Thymus (tissue), 14 donors: Measurements from ENCODE around the gene MEX3A. TPM values are rescaled to one million over a fixed set of nuclear protein-coding genes. Genes with fewer than 3 reads are reported as not detected.
A peak's percentile ranks its signal among the peaks of the same experiment; 100 is the strongest.

Experiments used
- DNase-seq, 9 donors: peaks; one replicate each; pipeline ENCODE4 v3.0.0-alpha.2; 2013; ENCODE audit warnings: low spot score in 9 of 9, low read depth in 6 of 9, missing footprints in 1 of 9
- H3K27ac ChIP-seq, 2 donors: one replicate each; pipeline ENCODE4 v1.5.1; 2013; ENCODE audit warnings: control low read depth in 1 of 2, low read depth in 1 of 2, low read length in 1 of 2, mild to moderate bottlenecking in 1 of 2, moderate library complexity in 1 of 2
- H3K27me3 ChIP-seq, 2 donors: one replicate each; pipeline ENCODE4 v1.5.1; 2013; ENCODE audit warnings: low read length in 1 of 2; ENCODE audit not compliant: control insufficient read depth in 2 of 2, insufficient read depth in 1 of 2
- H3K36me3 ChIP-seq, 2 donors: one replicate each; pipeline ENCODE4 v1.5.1; 2013; ENCODE audit warnings: low read length in 1 of 2, mild to moderate bottlenecking in 1 of 2, moderate library complexity in 1 of 2; ENCODE audit not compliant: control insufficient read depth in 2 of 2, insufficient read depth in 2 of 2
- H3K4me1 ChIP-seq, 2 donors: one replicate each; pipeline ENCODE4 v1.5.1; 2013; ENCODE audit warnings: low read length in 2 of 2; ENCODE audit not compliant: control insufficient read depth in 2 of 2, insufficient read depth in 2 of 2
- H3K4me3 ChIP-seq, 2 donors: one replicate each; pipeline ENCODE4 v1.5.1; 2013; ENCODE audit warnings: low read length in 2 of 2, control low read depth in 1 of 2, mild to moderate bottlenecking in 1 of 2
- H3K9me3 ChIP-seq, 2 donors: one replicate each; pipeline ENCODE4 v1.5.1; 2013; ENCODE audit warnings: low read length in 1 of 2, mild to moderate bottlenecking in 1 of 2; ENCODE audit not compliant: control insufficient read depth in 2 of 2, insufficient read depth in 1 of 2
- WGBS: extraction: QIAGEN DNeasy Blood & Tissue Kit; methylation state at CpG from one replicate; pipeline ENCODE4 v1.1.7; 2013; 5-methylcytosine and 5-hydroxymethylcytosine counted together
- long read RNA-seq, 10 donors: transcript quantifications; one replicate each; lab custom pipeline, GENCODE V29; 2026
- polyA plus RNA-seq: library from polyadenylated mRNA; stranded (reverse); fragments of 200-250 nt; gene quantifications from one replicate; pipeline ENCODE4 v1.2.3, GENCODE V29; 2013
- total RNA-seq: library from RNA; stranded (reverse); fragments of 120-200 nt; gene quantifications from one replicate; pipeline ENCODE4 v1.2.4, GENCODE V29; 2013
- donor health status: healthy.

Gene MEX3A
- total RNA-seq (1.3 TPM), polyA plus RNA-seq (0.55 TPM)
- long read RNA-seq, donor 1 = 0 reads
- long read RNA-seq, donor 2, full-length matches to known transcripts = 3 of 3 reads
- long read RNA-seq, donor 2, partial matches to known transcripts = 0 of 3 reads
- long read RNA-seq, donor 2, other reads (novel, unspliced or antisense) = 0 of 3 reads
- long read RNA-seq, donor 3, full-length matches to known transcripts = 1 of 1 reads
- long read RNA-seq, donor 3, partial matches to known transcripts = 0 of 1 reads
- long read RNA-seq, donor 3, other reads (novel, unspliced or antisense) = 0 of 1 reads
- long read RNA-seq, donor 4 = 0 reads
- long read RNA-seq, donor 5, full-length matches to known transcripts = 3 of 3 reads
- long read RNA-seq, donor 5, partial matches to known transcripts = 0 of 3 reads
- long read RNA-seq, donor 5, other reads (novel, unspliced or antisense) = 0 of 3 reads
- long read RNA-seq, donor 6, full-length matches to known transcripts = 3 of 3 reads
- long read RNA-seq, donor 6, partial matches to known transcripts = 0 of 3 reads
- long read RNA-seq, donor 6, other reads (novel, unspliced or antisense) = 0 of 3 reads
- long read RNA-seq, donor 7, full-length matches to known transcripts = 1 of 1 reads
- long read RNA-seq, donor 7, partial matches to known transcripts = 0 of 1 reads
- long read RNA-seq, donor 7, other reads (novel, unspliced or antisense) = 0 of 1 reads
- long read RNA-seq, donor 8 = 0 reads
- long read RNA-seq, donor 9, full-length matches to known transcripts = 2 of 2 reads
- long read RNA-seq, donor 9, partial matches to known transcripts = 0 of 2 reads
- long read RNA-seq, donor 9, other reads (novel, unspliced or antisense) = 0 of 2 reads
- long read RNA-seq, donor 10, full-length matches to known transcripts = 4 of 4 reads
- long read RNA-seq, donor 10, partial matches to known transcripts = 0 of 4 reads
- long read RNA-seq, donor 10, other reads (novel, unspliced or antisense) = 0 of 4 reads

- H3K27me3 ChIP-seq = peaks cover 14 to 73% of the 10 kb centered on the region in 2 donors
- H3K27ac ChIP-seq = no peak within 1 kb of the TSS
- H3K9me3 ChIP-seq = peaks cover 0 to 3% of the 10 kb centered on the region in 2 donors
- no peaks in the 10 kb centered on the region for H3K36me3 ChIP-seq
- peak in 6 of 9 donors; percentile 32 to 74 (median 58) for DNase-seq
- WGBS = under 1% methylated on average over 62 of the region's 62 CpGs
- peak within 1 kb of the TSS; percentile 75 to 84 for H3K4me3 ChIP-seq
- peaks cover 5 to 14% of the 10 kb centered on the region in 2 donors for H3K4me1 ChIP-seq
These were observed at the start of gene MEX3A for GRCh38 chr1:156082309-156083091. Gene MEX3A, minus strand, starts transcription at chr1:156082465. Its CDS starts 467 bp downstream, at chr1:156081998.

GRCh38 chr1:156130578-156130942 is 48.3 kb upstream of the MEX3A start:
- peaks cover 0 to 36% of the 10 kb centered on the region in 2 donors for H3K27me3 ChIP-seq
- 84% methylated on average over 6 of the region's 6 CpGs for WGBS
- H3K27ac ChIP-seq = no peak overlapping the region
- no peak for DNase-seq
- H3K4me1 ChIP-seq = peaks cover 22 to 44% of the 10 kb centered on the region in 2 donors
- no peak overlapping the region for H3K4me3 ChIP-seq
- peaks cover 0 to 3% of the 10 kb centered on the region in 2 donors for H3K9me3 ChIP-seq
- no peaks in the 10 kb centered on the region for H3K36me3 ChIP-seq

- Histone ChIP-seq H3K27ac (peak overlapping the region; percentile 71 to 85), H3K4me3 (no peak overlapping the region), H3K4me1 (peaks cover 22 to 46% of the 10 kb centered on the region in 2 donors), H3K27me3 (peaks cover 0 to 36% of the 10 kb centered on the region in 2 donors), H3K36me3 (no peaks in the 10 kb centered on the region), H3K9me3 (peaks cover 0 to 3% of the 10 kb centered on the region in 2 donors)
- DNase-seq = peak in 5 of 9 donors; percentile 54 to 76 (median 67)
- WGBS = 54% methylated on average over 7 of the region's 7 CpGs
These were observed 47.7 kb upstream of the MEX3A start for GRCh38 chr1:156129687-156130577.

GRCh38 chr1:156128654-156129597 is 46.7 kb upstream of the MEX3A start:
- no peak overlapping the region for H3K4me3 ChIP-seq
- peaks cover 23 to 54% of the 10 kb centered on the region in 2 donors for H3K4me1 ChIP-seq
- H3K9me3 ChIP-seq = peaks cover 0 to 3% of the 10 kb centered on the region in 2 donors
- H3K36me3 ChIP-seq = no peaks in the 10 kb centered on the region
- H3K27ac ChIP-seq = peak overlapping the region; percentile 38 to 85
- WGBS = 77% methylated on average over 8 of the region's 8 CpGs
- no peak for DNase-seq
- peaks cover 0 to 36% of the 10 kb centered on the region in 2 donors for H3K27me3 ChIP-seq

- Histone ChIP-seq H3K4me1 (peaks cover 25 to 60% of the 10 kb centered on the region in 2 donors), H3K27me3 (peaks cover 0 to 39% of the 10 kb centered on the region in 2 donors), H3K4me3 (no peak overlapping the region), H3K9me3 (peaks cover 0 to 3% of the 10 kb centered on the region in 2 donors), H3K27ac (peak overlapping the region; percentile 38 to 85), H3K36me3 (no peaks in the 10 kb centered on the region)
- WGBS = 92% methylated on average over 2 of the region's 2 CpGs
- DNase-seq = no peak
These were observed 46.0 kb upstream of the MEX3A start for GRCh38 chr1:156128308-156128653.

- Histone ChIP-seq H3K4me1 (peaks cover 25 to 70% of the 10 kb centered on the region in 2 donors), H3K4me3 (peak overlapping the region in 1 of 2 donors; percentile 7), H3K9me3 (peaks cover 0 to 3% of the 10 kb centered on the region in 2 donors), H3K27ac (peak overlapping the region; percentile 78 to 80), H3K27me3 (peaks cover 2 to 48% of the 10 kb centered on the region in 2 donors), H3K36me3 (no peaks in the 10 kb centered on the region)
- peak in 3 of 9 donors; percentile 41 to 76 (median 44) for DNase-seq
- 36% methylated on average over 15 of the region's 15 CpGs for WGBS
These were observed 44.6 kb upstream of the MEX3A start for GRCh38 chr1:156126630-156127534.
